Activated naive CD4-positive, alpha-beta T cell treated with anti-CD3 and anti-CD28 coated beads, Interleukin-2, amount 50 U/mL, for 24 hours (primary cell): Measurements from ENCODE around the gene ZC3H12D.
"Not testable (repeated sequence)": the region's sequence is repeated elsewhere in the genome, so short reads cannot be mapped to it uniquely, and the experiment has no call there.

Experiments used
- H3K27ac Mint-ChIP-seq: one replicate; pipeline ENCODE4 v1.8.0; 2021; ENCODE audit warnings: mild to moderate bottlenecking, mixed read lengths
- H3K27me3 Mint-ChIP-seq: one replicate; pipeline ENCODE4 v1.8.0; 2021; ENCODE audit warnings: mixed read lengths
- H3K36me3 Mint-ChIP-seq: one replicate; pipeline ENCODE4 v1.8.0; 2021; ENCODE audit warnings: mixed read lengths
- H3K4me1 Mint-ChIP-seq: one replicate; pipeline ENCODE4 v1.8.0; 2021; ENCODE audit warnings: mixed read lengths
- H3K4me3 Mint-ChIP-seq: one replicate; pipeline ENCODE4 v1.8.0; 2021; ENCODE audit warnings: mild to moderate bottlenecking, mixed read lengths
- H3K9me3 Mint-ChIP-seq: one replicate; pipeline ENCODE4 v1.8.0; 2021; ENCODE audit warnings: mixed read lengths

Gene ZC3H12D

GRCh38 chr6:149474108-149474935, 10.5 kb downstream of the ZC3H12D start:
- Mint-ChIP-seq H3K36me3 (peaks cover 7% of the 10 kb centered on the region), H3K4me1 (peaks cover 61% of the 10 kb centered on the region), H3K4me3 (no peak overlapping the region), H3K27me3 (no peaks in the 10 kb centered on the region), H3K27ac (no peak overlapping the region), H3K9me3 (no peaks in the 10 kb centered on the region)

DNA sequence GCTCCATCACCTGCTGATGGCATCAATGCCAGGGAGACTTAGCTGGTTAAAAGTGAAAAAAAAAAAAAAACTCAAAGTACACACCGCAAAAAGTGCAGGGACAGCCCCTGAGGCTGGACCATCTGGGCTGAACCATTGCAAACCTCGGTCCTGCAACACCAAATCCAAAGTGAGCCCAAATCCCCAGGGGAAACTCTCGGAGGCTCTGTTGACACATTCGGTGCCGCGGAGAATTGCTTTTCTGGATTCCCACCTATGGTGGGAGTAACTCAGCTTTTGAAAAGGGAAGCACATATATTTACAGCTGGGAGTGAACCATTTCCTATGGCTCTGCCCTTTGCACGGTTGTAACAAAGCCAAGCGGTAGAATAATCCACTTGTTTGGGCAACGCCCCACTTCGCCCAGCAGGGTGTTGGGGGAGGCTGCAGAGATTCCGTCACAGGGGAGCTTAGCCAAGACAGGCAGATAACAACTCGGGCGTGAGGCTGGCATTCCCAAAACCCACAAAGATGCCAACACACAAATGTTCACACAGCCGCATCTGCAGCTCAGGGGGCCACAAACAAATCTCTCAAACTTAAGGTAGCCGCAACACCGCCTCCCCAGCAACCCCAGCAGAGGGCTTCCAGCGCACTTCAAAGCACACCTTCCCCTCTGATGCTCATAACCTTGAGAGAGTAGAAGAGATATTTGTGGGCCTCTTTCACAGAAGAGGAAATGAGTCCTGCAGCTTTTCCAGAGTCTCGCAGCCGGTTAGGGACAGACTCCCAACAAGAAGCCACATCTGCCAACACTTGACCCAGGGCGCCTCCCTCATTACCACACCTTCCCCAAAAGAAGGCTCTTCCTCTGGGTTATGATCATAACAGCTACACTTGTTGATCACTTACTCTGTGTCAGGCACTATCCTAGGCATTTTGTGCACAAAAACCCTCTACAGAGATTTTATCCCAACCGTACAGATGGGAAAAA, 11.4 kb downstream of the ZC3H12D start:
- peaks cover 7% of the 10 kb centered on the region for H3K36me3 Mint-ChIP-seq
- H3K4me1 Mint-ChIP-seq: peaks cover 59% of the 10 kb centered on the region
- no peaks in the 10 kb centered on the region for H3K27me3 Mint-ChIP-seq
- peak overlapping the region; percentile 68 for H3K27ac Mint-ChIP-seq
- H3K9me3 Mint-ChIP-seq: no peaks in the 10 kb centered on the region
- peak overlapping the region; percentile 3 for H3K4me3 Mint-ChIP-seq

DNA sequence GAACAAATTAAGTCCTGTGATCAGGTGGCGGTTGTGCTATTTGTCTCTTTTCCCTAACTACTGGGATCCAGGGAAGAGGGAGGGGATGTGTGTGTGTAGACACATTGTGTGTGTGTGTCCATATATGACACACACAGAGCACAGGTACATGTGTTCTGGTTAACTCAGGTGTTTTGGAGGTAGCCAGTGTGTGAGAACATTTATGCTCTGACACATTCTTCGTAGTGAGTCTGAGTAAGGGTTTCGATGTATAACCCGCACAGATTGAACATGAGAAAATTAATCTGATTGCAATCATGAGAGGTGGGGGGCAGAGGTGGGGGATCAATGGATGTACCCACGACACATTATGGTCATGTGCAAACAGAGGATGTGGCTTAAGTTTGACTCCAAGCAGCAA, 12.6 kb downstream of the ZC3H12D start:
- Mint-ChIP-seq H3K27me3 (no peaks in the 10 kb centered on the region), H3K27ac (peak overlapping the region; percentile 65), H3K36me3 (peaks cover 4% of the 10 kb centered on the region), H3K4me3 (no peak overlapping the region), H3K9me3 (no peaks in the 10 kb centered on the region), H3K4me1 (peaks cover 61% of the 10 kb centered on the region)

DNA sequence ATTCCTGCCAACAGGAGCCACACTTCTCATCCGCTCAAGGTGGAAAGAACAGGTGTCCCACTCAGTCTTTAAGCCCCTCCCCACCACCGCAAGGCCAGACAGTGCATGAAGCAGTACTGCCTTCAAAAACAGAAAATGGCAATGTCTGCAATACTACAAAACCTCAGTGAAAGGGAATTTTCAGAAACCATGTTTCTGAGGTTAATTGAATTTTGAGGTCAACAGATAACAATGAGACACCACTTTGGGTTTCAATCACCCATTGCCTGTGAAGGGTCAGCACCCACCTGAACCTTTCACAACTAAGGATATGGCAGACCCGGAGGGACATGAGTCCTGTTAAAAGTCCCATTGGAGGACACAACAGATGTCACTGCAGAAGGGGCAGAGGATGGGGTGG, 13.0 kb downstream of the ZC3H12D start:
- H3K9me3 Mint-ChIP-seq: no peaks in the 10 kb centered on the region
- peaks cover 57% of the 10 kb centered on the region for H3K4me1 Mint-ChIP-seq
- peaks cover 4% of the 10 kb centered on the region for H3K36me3 Mint-ChIP-seq

GRCh38 chr6:149470948-149471347, 13.9 kb downstream of the ZC3H12D start:
- Mint-ChIP-seq H3K4me3 (no peak overlapping the region), H3K36me3 (peaks cover 4% of the 10 kb centered on the region), H3K27ac (peak overlapping the region; percentile 14), H3K4me1 (peaks cover 53% of the 10 kb centered on the region), H3K9me3 (no peaks in the 10 kb centered on the region), H3K27me3 (no peaks in the 10 kb centered on the region)

More for the DNA sequence above, 13.0 kb downstream of the ZC3H12D start:
- Mint-ChIP-seq H3K4me3 (no peak overlapping the region), H3K27me3 (no peaks in the 10 kb centered on the region), H3K27ac (peak overlapping the region; percentile 65)

DNA sequence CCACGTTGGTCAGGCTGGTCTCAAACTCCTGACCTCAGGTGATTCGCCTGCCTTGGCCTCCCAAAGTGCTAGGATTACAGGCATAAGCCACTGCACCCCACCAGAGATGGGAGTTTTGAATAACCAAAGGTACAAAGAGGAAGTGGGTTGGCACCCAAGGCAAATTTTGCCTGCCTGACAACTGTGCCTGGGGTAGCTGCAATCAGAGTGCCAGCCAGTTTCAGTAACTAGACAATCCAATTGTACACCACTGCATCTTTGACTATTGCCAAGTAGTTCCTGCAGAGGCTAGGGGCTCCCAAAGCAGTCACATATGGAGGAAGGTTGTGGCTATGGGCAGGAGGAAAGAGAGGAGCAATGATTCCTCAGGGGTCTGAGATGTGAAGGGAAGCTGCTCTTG, 16.6 kb downstream of the ZC3H12D start:
- H3K27me3 Mint-ChIP-seq: no peaks in the 10 kb centered on the region
- peak overlapping the region; percentile 71 for H3K27ac Mint-ChIP-seq
- peaks cover 66% of the 10 kb centered on the region for H3K4me1 Mint-ChIP-seq
- H3K36me3 Mint-ChIP-seq: peaks cover 5% of the 10 kb centered on the region
- no peaks in the 10 kb centered on the region for H3K9me3 Mint-ChIP-seq
- H3K4me3 Mint-ChIP-seq: peak overlapping the region; percentile 49

DNA sequence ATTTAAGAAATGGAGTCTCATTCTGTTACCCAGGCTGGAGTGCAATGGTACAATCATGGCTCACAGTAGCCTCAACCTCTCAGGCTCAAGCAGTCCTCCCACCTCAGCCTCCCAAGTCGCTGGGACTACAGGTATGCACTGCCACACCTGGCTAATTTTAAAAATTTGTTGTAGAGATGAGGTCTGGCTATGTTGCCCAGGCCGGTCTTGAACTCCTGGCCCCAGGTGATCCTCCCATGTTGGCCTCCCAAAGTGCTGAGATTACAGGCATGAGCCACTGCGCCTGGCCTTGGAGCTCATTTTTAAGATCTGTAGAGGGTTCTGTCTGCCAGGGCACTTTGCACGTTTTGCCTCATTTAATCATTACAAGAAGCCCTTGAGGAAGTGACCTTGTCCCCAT, 17.5 kb downstream of the ZC3H12D start:
- Mint-ChIP-seq H3K9me3 (no peaks in the 10 kb centered on the region), H3K4me3 (no peak overlapping the region), H3K36me3 (peaks cover 8% of the 10 kb centered on the region), H3K27me3 (no peaks in the 10 kb centered on the region), H3K27ac (no peak overlapping the region), H3K4me1 (peaks cover 62% of the 10 kb centered on the region)

- peak overlapping the region; percentile 65 for H3K27ac Mint-ChIP-seq
Measured at GRCh38 chr6:149464411-149464810, 20.4 kb downstream of the ZC3H12D start.

GRCh38 chr6:149463781-149464180, 21.0 kb downstream of the ZC3H12D start:
- Mint-ChIP-seq H3K27ac (peak overlapping the region; percentile 60), H3K27me3 (no peaks in the 10 kb centered on the region), H3K4me3 (no peak overlapping the region), H3K4me1 (peaks cover 45% of the 10 kb centered on the region), H3K36me3 (peaks cover 12% of the 10 kb centered on the region), H3K9me3 (no peaks in the 10 kb centered on the region)

More at GRCh38 chr6:149464411-149464810, 20.4 kb downstream of the ZC3H12D start:
- Mint-ChIP-seq H3K4me1 (peaks cover 43% of the 10 kb centered on the region), H3K4me3 (no peak overlapping the region), H3K27me3 (no peaks in the 10 kb centered on the region), H3K36me3 (peaks cover 8% of the 10 kb centered on the region), H3K9me3 (no peaks in the 10 kb centered on the region)

- Mint-ChIP-seq H3K4me1 (peaks cover 39% of the 10 kb centered on the region), H3K36me3 (peaks cover 14% of the 10 kb centered on the region), H3K27ac (peak overlapping the region; percentile 33)
- not testable (repeated sequence) for H3K27me3 Mint-ChIP-seq, H3K4me3 Mint-ChIP-seq, H3K9me3 Mint-ChIP-seq
Measured at GRCh38 chr6:149462712-149463111, 22.1 kb downstream of the ZC3H12D start.

DNA sequence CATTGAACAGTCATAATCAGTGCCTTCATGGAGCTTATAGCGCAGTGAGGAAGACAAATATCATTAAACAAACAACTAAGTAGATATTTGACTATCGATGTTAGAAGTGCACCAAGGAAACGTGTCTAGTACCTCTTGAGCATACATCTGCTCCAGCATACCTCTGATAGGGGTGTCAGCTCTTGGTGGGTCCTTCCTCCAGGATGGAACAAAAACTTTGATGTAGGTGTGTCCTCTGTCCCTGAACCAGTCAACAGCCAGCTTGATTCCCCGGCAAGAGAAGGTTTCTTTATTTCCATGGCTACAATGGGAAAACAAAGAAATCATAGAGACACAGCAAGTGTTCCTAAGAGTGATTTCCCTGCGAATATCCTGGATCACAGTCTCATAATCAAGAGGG, 23.1 kb downstream of the ZC3H12D start:
- Mint-ChIP-seq H3K27ac (no peak overlapping the region), H3K36me3 (peaks cover 15% of the 10 kb centered on the region), H3K27me3 (no peaks in the 10 kb centered on the region), H3K4me3 (no peak overlapping the region), H3K9me3 (no peaks in the 10 kb centered on the region), H3K4me1 (peaks cover 35% of the 10 kb centered on the region)

GRCh38 chr6:149460249-149460648, 24.6 kb downstream of the ZC3H12D start:
- Mint-ChIP-seq H3K36me3 (peaks cover 15% of the 10 kb centered on the region), H3K27ac (peak overlapping the region; percentile 52), H3K4me1 (peaks cover 31% of the 10 kb centered on the region)
- not testable (repeated sequence) for H3K27me3 Mint-ChIP-seq, H3K4me3 Mint-ChIP-seq, H3K9me3 Mint-ChIP-seq

GRCh38 chr6:149459761-149460160, 25.1 kb downstream of the ZC3H12D start:
- Mint-ChIP-seq H3K9me3 (no peaks in the 10 kb centered on the region), H3K27me3 (no peaks in the 10 kb centered on the region), H3K4me1 (peaks cover 30% of the 10 kb centered on the region), H3K27ac (no peak overlapping the region), H3K4me3 (no peak overlapping the region), H3K36me3 (peaks cover 15% of the 10 kb centered on the region)

DNA sequence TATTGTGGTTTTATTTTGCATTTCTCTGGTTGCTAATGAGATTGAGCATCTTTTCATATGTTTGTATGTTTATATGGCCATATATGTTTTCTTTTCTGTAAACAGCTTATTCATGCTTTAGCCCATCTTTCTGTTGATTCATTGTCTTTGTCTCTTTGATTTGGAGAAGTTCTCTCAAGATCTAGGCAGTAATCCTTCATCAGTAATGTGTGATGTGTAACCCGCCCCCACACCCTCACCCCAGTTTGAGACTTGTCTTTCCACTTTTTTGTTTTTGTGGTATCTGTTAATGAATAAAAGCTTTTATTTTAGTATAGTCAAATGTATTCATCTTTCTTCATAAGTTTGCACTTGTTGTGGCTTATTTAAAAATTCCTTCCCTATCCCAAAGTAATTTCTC, 26.0 kb downstream of the ZC3H12D start:
- H3K27ac Mint-ChIP-seq: peak overlapping the region; percentile 7
- no peak overlapping the region for H3K4me3 Mint-ChIP-seq
- peaks cover 15% of the 10 kb centered on the region for H3K36me3 Mint-ChIP-seq
- peaks cover 21% of the 10 kb centered on the region for H3K4me1 Mint-ChIP-seq
- no peaks in the 10 kb centered on the region for H3K27me3 Mint-ChIP-seq
- H3K9me3 Mint-ChIP-seq: no peaks in the 10 kb centered on the region

DNA sequence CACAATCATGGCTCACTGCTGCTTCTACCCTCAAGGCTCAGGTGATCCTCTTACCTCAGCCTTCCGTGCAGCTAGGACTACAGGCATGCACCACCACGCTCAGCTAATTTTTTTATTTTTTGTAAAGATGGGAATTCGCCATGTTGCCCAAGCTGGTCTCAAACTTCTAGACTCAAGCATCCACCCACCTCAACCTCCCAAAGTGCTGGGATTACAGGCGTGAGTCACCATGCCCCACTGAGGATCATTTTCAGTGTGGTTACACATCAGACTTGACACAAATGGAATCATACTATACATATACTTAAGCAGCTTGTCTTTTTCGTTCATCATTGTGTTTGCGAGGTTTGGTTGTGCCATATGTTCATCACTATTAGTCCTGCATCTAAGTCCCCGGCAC, 26.6 kb downstream of the ZC3H12D start:
- Mint-ChIP-seq H3K4me1 (peaks cover 15% of the 10 kb centered on the region), H3K9me3 (no peaks in the 10 kb centered on the region), H3K27ac (no peak overlapping the region), H3K4me3 (no peak overlapping the region), H3K36me3 (peaks cover 13% of the 10 kb centered on the region), H3K27me3 (no peaks in the 10 kb centered on the region)
